ENCODE data around the gene PTRHD1.
A peak's percentile ranks its signal among the peaks of the same experiment; 100 is the strongest.

PTRHD1 gene

GRCh38 chr2:24754985-24755705, 38.0 kb downstream of the PTRHD1 start:
- peak; percentile 52 for DNase-seq

- no peak for DNase-seq
Measured at GRCh38 chr2:24749069-24749691, 44.0 kb downstream of the PTRHD1 start.

DNA sequence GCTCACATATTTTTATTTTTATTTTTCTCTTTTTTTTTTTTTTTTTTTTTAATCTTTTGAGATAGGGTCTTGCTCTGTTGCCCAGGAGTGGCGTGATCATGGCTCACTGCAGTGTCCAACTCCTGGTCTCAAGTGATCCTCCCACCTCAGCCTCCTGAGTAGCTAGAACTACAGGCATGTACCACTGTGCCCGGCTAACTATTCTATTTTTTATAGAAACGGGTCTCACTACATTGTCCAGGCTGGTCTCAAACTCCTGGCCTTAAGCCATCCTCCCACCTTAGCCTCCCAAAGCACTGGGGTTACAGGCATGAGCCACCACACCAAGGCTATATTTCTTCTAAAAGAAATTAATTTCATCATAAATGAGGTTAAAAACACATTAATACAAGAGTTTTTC, 45.9 kb downstream of the PTRHD1 start:
- no peak for DNase-seq

- no peak for DNase-seq
Measured at GRCh38 chr2:24745825-24746224, 47.4 kb downstream of the PTRHD1 start.

GRCh38 chr2:24744356-24744755, 48.8 kb downstream of the PTRHD1 start:
- DNase-seq, result no peak

DNA sequence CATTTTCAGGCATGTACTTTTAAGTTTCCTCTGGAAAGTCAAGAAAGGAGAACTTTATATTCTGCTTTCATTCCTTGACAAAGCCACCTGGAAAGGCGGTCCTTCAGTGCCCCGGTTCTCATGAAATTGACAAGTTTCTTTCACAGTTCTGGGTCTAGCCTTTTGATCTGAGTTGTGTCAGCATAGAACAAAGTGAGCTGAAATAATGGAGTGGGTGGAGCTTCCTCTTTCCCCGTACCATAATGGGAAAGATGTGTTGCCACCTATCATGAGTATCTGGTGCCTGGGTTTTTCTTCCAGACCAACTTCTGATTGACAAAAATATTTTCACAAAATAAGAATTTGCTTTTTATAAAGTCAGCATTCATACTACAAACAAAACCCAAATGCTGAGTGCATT, 49.3 kb downstream of the PTRHD1 start:
- DNase-seq, result no peak

DNA sequence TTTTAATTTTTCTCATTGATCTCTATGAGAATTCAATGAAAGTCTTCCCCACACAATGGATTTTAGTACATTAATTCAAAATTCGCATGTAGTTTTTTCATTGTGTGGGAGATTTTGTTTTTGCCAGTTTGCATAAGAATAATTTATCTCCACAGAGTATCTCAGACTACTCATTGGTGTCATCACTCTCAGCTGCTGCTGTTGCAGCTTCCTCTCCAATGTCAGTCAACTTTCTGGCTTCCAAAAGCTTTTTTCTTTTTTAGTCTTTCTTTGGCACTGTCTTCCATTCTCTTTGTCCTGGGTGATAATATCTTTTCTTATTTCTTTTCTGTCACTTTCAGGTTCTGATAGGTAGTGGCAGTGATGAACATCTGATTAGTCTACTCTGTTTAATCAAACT, 50.5 kb downstream of the PTRHD1 start:
- DNase-seq, result no peak

DNA sequence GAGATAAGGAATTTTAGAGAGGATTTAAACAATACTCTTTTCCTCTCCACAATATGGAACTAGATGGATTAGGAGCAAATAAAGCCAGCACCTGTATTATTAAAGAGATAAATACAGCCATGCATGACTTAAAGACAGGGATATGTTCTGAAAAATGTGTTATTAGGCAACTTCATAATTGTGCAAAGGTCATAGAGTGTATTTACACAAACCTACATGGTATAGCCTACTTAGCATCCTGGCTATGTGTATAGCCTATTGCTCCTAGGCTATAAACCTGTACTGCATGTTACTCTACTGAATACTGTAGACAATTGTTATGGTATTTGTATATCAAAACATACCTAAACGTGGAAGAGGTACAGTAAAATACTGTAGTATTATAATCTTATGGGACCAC, 53.0 kb downstream of the PTRHD1 start:
- DNase-seq, result no peak

Data from NCI-H146 (cell line).